Activated CD8-positive, alpha-beta memory T cell treated with anti-CD3 and anti-CD28 coated beads, Interleukin-2, amount 50 U/mL, for 48 hours (primary cell): ENCODE results near the gene CSF2RB.
A peak's percentile ranks its signal among the peaks of the same experiment; 100 is the strongest.

Experiments used
- DNase-seq: peaks from one replicate; pipeline ENCODE4 v3.0.0-alpha.2; 2020

CSF2RB gene

DNA sequence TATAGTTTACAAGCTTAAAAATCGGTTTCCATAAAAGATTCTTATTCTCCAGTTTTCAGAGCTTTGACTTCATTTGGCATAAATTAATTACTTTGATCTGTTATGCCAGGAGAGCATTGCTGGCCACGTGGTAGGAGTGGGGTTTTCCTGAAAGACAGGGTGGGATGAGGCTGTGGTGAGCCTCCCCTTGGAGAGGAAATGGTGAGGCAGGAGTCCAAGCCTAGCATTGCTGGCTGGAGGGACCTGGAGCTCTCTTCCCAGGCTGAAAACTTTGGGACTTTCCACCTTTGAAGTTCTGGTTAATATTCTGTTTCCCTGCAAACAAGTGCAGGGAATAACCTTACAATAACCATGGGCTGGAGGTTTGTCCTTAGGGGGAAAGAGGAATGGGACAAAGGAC lies 21.1 kb upstream of the CSF2RB start:
- DNase-seq: no peak

DNA sequence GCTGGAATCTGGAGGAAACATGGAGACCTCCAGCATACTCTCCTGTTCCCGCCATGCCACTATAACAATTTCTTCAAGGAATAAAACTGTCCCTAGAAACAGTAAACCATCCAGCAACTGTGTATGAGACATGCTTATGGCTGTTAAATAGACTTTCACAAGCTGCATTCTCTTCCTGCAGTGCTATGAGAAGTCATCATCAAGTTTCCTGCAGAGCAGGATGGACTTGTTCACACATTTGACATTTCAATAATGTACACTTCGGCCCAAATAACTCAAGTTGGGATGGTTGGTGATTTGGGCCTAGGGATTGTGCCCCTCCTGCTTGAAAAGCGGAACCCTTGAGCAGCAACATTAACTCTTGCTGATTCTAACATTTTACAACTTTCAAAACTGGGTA lies 20.2 kb upstream of the CSF2RB start:
- DNase-seq: no peak

DNA sequence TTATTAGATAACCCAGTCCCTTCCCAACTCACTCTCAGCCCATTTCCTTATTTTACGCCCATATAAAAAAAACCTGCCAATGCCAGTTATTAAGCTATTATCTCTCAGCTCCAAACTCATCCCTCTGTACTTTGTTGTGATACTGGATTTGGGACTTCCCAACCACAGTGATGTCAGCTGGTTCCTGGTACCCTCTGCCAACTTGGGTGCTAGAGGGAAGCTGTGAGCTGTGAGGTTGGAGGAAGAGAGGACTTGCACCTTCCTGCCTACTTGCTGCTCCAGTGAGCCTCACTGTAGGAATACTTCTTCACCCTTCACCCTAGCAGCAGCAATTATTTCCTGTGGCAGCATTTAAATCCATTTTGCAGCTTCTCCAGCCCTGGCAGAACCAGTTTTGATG lies 19.2 kb upstream of the CSF2RB start:
- DNase-seq: no peak

DNA sequence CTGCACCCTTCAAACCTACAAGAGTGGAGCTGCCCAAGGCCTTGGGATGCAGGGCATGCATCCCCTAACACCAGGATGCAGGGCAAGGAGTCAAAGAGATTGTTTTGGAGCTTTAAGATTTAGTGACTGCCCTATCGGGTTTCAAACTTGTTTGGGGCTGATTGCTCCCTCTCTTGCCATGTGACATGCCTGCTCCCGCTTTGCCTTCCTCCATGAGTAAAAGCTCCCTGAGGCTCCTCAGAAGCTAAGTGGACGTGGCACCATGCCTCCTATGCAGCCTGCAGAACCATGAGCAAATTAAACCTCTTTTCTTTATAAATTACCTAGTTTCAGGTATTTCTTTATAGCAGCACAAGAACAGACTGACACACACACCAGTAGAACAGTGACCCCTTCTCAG lies 15.8 kb upstream of the CSF2RB start:
- DNase-seq: no peak

DNA sequence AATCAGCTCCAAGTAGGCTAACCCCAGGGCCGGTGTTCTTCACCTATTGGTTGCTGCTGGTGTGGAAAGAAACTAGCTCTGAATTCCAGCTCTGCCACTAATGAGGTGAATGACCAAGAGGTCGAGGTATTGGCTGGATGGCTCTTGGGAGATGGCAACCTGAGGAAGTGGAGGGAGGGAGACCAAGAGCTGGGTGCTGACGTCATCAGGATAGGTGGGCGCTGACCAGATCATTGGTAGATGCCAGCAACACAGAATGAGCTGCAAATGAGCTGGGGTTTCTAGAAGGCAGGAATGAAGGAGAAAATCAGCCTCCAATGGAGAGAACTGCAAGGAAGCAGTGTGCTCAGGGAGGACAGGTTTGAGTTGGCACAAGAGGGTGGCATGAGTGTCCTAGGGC lies 14.7 kb upstream of the CSF2RB start:
- DNase-seq: no peak

DNA sequence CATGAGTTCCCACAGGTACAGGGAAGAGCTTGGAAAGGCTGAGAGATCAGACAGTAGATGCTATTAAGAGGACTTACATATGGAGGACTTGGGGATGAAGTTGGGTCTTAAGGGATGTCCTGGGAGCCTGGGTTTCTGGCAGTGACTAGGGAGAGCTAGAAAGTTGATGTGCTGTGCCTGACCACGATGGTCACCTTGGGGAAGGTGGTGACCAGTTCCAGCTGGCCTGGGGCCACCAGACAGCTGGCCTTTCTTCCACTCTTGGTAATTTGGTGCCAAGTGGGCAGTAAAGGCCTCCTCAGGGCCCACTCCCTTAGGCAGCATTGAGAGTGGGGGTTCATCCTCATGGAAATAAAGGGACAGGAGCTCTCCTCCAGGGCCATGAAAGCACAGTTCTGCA lies 13.9 kb upstream of the CSF2RB start:
- no peak for DNase-seq

DNA sequence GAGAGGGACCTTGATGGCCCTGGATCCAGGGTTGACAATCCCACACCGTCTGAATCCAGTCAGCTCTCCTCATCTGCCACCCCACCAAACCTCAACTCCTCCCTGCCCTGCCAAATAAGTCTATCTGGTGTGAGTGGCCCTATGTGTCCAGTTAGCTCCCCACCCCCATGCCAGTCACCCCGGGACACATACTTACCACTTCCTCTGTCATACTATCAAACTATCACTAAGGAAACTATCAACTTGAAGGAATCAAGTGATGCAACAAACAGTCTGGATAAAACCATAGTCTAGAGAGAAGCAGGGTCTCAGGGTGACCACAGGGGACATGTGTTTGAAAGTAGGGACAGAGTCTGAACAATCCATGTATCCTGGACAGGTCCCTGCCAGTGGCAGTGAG lies 13.2 kb upstream of the CSF2RB start:
- no peak for DNase-seq

GRCh38 chr22:36900880-36901279 lies 12.5 kb upstream of the CSF2RB start:
- no peak for DNase-seq

GRCh38 chr22:36901411-36902142 lies 11.9 kb upstream of the CSF2RB start:
- DNase-seq: no peak

- no peak for DNase-seq
Measured at GRCh38 chr22:36902143-36902926, 11.1 kb upstream of the CSF2RB start.

DNA sequence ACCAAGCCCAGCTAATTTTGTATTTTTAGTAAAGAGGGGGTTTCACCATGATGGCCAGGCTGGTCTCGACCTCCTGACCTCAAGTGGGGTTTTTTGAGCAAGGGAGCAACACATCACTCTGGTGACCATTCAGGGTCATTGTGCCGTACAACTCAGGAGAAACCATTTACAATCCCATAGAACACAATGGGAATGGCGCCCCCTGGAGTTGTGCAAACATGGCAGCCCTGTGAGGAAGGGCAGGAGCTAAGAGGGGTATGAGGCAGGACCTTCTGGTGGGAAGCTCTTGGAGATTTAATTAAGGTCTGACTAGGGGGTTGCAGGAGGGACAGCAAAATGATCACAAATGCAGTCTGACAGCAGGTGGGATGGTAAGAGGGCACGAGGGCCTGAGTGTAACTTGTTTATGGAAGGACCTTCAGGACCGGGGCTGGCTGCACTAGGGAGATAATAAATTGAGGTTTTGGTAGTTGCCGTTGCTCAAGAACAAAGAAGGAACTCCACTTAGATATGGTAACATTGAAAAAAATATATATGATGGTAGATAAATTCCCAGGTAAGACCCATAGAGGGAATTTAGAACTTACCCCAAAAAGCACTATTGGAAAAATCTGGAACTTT lies 9.1 kb upstream of the CSF2RB start:
- no peak for DNase-seq

DNA sequence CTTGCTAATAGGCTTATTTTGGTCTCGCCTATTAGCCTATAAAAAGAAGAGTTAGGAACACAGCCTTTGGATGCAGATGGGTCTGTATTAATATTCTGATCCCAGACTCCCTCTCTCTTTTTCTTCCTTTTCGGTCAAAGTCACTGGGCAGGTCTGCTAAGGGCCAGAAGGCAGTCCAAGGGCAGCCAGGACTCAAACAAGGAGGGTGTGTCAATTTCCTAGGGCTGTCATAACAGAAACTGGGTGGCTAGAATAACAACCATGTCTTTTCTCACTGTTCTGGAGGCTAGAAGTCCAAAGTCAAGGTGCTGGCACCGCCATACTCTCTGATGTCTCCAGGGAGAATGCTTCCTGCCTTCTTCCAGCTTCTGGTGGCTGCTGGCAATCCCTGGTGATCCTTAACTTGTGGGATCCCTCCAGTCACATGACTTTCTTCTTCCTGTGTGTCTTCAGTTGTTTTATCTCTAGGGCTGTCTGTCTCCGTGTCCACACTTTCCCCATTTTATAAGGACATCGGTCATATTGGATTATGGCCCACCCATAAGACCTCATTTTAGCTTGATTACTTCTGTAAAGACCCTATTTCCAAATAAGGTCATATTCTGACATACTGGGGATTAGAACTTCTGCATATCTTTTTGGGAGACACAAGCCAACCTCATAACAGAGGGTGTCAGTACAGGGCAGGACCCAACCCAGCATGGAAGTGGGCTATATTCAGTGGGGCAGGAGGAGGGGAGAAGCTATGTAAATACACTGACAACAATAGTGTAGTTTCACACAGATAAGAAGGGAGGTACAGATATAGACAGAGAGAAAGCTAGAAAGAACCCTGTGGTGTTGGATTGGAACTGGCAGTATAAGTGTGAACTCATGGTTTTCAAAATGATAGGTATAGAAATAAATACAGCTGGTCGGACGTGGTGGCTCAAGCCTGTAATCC lies 5.9 kb upstream of the CSF2RB start:
- DNase-seq: no peak

DNA sequence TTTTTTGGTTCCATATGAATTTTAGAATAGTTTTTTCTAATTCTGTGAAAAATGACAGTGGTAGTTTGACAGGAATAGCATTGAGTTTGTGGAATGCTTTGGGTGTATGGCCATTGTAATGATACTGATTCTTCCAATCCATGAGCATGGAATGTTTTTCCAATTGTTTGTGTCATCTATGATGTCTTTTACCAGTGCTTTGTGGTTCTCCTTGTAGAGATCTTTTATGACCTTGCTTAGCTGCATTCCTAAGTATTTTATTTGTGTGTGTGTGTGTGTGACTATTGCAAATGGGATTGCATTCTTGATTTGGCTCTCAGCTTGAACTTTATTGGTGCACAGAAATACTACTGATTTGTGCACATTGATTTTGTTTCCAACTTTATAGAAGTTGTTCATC lies 3.0 kb upstream of the CSF2RB start:
- no peak for DNase-seq

- DNase-seq: no peak
Measured at GRCh38 chr22:36911887-36912661, 1.4 kb upstream of the CSF2RB start.

DNA sequence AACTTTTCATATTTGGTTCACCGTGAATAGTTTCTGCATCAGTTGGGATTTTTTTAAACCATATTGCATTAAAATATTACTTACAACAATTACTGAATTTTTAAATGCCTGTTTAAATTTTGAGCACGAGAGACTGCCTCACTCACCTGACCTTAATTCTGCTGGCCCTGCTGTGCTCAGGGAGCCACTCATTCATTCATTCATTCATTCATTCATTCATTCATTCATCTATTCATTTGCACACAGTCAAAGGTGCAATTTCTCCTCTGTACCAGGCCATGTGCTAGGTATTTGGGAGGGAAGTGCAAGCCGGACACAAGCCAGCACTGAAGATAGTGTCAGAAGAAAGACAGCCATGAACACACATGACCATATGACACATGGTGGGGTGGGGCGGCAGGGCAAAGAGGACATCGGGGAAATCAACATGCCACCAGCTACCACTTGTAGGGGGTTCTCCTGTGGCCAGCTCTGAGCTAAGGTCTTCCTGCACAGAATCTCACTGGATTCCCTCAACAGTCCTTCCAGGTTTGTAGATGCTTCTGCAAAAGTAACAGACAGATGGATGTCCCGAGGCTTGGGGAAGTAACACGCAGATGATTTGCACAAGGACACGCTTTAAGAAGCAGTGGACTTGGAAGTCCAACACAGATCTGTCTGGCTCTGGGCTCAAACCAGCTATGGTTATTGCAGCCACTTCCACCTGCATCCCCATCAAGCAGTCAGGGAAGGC lies 568 bp upstream of the CSF2RB start:
- peak; percentile 46 for DNase-seq

- no peak for DNase-seq
Measured at GRCh38 chr22:36914390-36914752, 943 bp downstream of the CSF2RB start.

GRCh38 chr22:36916034-36916433 lies 2.6 kb downstream of the CSF2RB start:
- DNase-seq: no peak

DNA sequence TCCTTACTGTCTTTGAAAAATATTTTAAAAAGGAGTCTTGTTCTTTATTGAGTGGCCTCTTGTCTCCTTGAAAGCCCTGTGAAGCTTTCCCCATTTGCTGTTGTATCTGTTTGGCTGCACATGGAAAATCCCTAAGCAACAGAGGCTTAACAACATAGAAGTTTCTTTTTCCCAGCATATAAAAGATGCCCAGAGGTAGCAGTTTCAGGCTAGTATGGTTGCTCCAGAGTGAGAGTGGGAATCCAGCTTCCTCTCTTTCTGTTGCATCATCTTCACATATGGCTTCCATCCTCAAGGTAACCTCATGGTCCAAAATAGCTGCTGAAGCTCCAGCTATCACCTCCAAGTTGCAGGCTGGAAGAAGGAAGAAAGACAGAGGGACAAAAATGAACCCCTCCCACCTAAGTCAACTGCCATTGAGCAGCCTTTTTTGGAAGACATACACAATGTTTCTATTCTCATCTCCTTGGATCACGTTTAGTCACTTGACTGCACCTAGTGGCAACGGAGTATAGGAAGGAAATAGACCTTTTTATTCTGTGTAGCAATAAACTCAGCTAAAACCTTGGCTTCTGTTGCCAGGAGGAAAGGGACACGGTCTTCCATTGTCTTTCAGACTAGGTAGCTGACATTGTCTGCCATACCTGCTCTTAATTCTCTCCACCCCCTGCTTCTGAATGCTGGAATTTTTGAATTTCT lies 5.3 kb downstream of the CSF2RB start:
- no peak for DNase-seq

- DNase-seq: no peak
Measured at GRCh38 chr22:36921309-36922104, 8.1 kb downstream of the CSF2RB start.

DNA sequence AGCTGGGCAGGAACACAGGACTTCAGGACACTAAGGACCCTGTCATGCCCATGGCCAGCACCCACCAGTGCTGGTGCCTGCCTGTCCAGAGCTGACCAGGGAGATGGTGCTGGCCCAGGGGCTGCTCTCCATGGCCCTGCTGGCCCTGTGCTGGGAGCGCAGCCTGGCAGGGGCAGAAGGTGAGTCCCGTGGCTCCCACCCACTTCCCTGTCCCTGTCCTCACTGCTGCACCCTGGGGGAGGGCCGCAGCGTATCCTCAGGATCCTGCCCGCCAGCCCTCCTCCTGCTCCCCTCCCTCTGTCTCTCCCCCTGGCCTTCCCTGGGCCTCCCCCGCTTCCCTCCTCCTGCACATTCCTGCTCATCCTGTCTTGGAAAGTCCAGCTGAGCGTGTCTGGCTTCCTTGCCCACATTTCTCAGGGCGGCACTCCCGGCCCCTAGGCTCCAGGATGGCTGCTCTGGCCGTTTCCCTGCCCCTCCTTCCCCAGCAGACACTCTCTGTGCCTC lies 8.7 kb downstream of the CSF2RB start:
- no peak for DNase-seq
